ENCODE data around the gene CCDC137.
A peak's percentile ranks its signal among the peaks of the same experiment; 100 is the strongest.

Gene CCDC137

GRCh38 chr17:81717766-81718089 lies 51.2 kb downstream of the CCDC137 start:
- TF ChIP-seq ZNF529 (tag by site-specific recombination; IDR thresholded peaks at IDR 0.05; ENCODE audit: insufficient replicate concordance) (no peak), ZNF280C (tag by site-specific recombination; IDR thresholded peaks at IDR 0.05) (no peak), TCF7L2 (IDR thresholded peaks at IDR 0.05; ENCODE audit: borderline replicate concordance, low read depth, low read length) (no peak), BCL11A (tag by site-specific recombination; IDR thresholded peaks at IDR 0.05; ENCODE audit: low read depth) (no peak), ZNF701 (tag by site-specific recombination; IDR thresholded peaks at IDR 0.05) (no peak), SP2 (tag by site-specific recombination; IDR thresholded peaks at IDR 0.05) (0 out of 2 replicates have a peak, but pooled peaks have one; percentile 14), ZNF10 (tag by site-specific recombination; IDR thresholded peaks at IDR 0.05) (0 out of 2 replicates have a peak, but pooled peaks have one; percentile 35), ZNF585B (tag by site-specific recombination; IDR thresholded peaks at IDR 0.05) (no peak)
- POLR2A ChIA-PET = no interaction called here
- Histone ChIP-seq H3K27ac (ENCODE audit: extremely low read depth, low read depth, low read length) (no peak overlapping the region), H3K4me3 (ENCODE audit: low read depth, low read length) (no peak overlapping the region), H3K36me3 (ENCODE audit: control insufficient read depth in 2 of 2, insufficient read depth in 1 of 2, low read length in 2 of 2) (peaks cover 9 to 69% of the 10 kb centered on the region in 2 experiments; a peak in 2 of 3 replicates), H3K9me3 (ENCODE audit: control insufficient read depth, insufficient read depth, low read depth, low read length) (no peaks in the 10 kb centered on the region), H3K4me1 (ENCODE audit: control insufficient read depth, insufficient read depth, low read length) (peaks cover 8% of the 10 kb centered on the region)
- CTCF ChIA-PET = no interaction called here

- no peak overlapping the region for H3K27ac ChIP-seq (ENCODE audit: extremely low read depth, low read depth, low read length)
- ChIA-PET CTCF (interaction anchor here (0.5 kb wide), 1 partner anchor 299 kb away, joined by 3 read pairs; no protein-coding TSS in a partner anchor), POLR2A (interaction anchor here (0.7 to 6.5 kb wide), 3 partner anchors 7 to 18 kb away, joined by 3 to 55 read pairs (median 5); partner anchors contain the start of genes MRPL12 and SLC25A10)
- peaks cover 9 to 57% of the 10 kb centered on the region in 2 experiments; a peak in 2 of 3 replicates for H3K36me3 ChIP-seq (ENCODE audit: control insufficient read depth in 2 of 2, insufficient read depth in 1 of 2, low read length in 2 of 2)
- no peak overlapping the region for H3K4me3 ChIP-seq (ENCODE audit: low read depth, low read length)
- H3K9me3 ChIP-seq (ENCODE audit: control insufficient read depth, insufficient read depth, low read depth, low read length) = no peaks in the 10 kb centered on the region
- H3K4me1 ChIP-seq (ENCODE audit: control insufficient read depth, insufficient read depth, low read length) = peaks cover 5% of the 10 kb centered on the region
- TF ChIP-seq ZNF768 (tag by site-specific recombination; IDR thresholded peaks at IDR 0.05) (no peak), ZFHX2 (tag by site-specific recombination; conservative IDR thresholded peaks at IDR 0.05) (peak; percentile 72), ZNF335 (tag by site-specific recombination; conservative IDR thresholded peaks at IDR 0.05) (no peak), TSHZ1 (tag by site-specific recombination; IDR thresholded peaks at IDR 0.05; ENCODE audit: borderline replicate concordance) (no peak), KLF10 (tag by site-specific recombination; IDR thresholded peaks at IDR 0.05) (no peak), FEZF1 (tag by site-specific recombination; IDR thresholded peaks at IDR 0.05) (no peak), ZBTB20 (tag by site-specific recombination; IDR thresholded peaks at IDR 0.05) (no peak), ZFP37 (tag by site-specific recombination; IDR thresholded peaks at IDR 0.05) (no peak), EGR2 (tag by site-specific recombination; IDR thresholded peaks at IDR 0.05; ENCODE audit: low read depth) (peak; percentile 48; the same call in 1 of the 2 replicates), ZNF239 (tag by site-specific recombination; IDR thresholded peaks at IDR 0.05) (no peak), ZBTB8A (tag by site-specific recombination; IDR thresholded peaks at IDR 0.05) (0 out of 2 replicates have a peak, but pooled peaks have one; percentile 11)
Observed at GRCh38 chr17:81719410-81720266, 53.1 kb downstream of the CCDC137 start.

Data from HEK293 (cell line).